DND-41 (cell line): Measurements from ENCODE around the gene SOCS2.

Source experiments
- EZH2 ChIP-seq: IDR thresholded peaks from 3 replicates; pipeline ENCODE4 v1.6.1; 2012; ENCODE audit warnings: borderline replicate concordance, low read depth, mild to moderate bottlenecking, moderate library complexity, low read length, inconsistent platforms; ENCODE audit not compliant: severe bottlenecking
- TF ChIP-seq, protein P1 (sequence below): IDR thresholded peaks from 2 replicates; pipeline ENCODE4 v1.5.1; 2012; ENCODE audit warnings: borderline replicate concordance, low read length, moderate library complexity, mild to moderate bottlenecking; ENCODE audit not compliant: poor library complexity, severe bottlenecking; ENCODE audit errors: extremely low read depth

DNA sequence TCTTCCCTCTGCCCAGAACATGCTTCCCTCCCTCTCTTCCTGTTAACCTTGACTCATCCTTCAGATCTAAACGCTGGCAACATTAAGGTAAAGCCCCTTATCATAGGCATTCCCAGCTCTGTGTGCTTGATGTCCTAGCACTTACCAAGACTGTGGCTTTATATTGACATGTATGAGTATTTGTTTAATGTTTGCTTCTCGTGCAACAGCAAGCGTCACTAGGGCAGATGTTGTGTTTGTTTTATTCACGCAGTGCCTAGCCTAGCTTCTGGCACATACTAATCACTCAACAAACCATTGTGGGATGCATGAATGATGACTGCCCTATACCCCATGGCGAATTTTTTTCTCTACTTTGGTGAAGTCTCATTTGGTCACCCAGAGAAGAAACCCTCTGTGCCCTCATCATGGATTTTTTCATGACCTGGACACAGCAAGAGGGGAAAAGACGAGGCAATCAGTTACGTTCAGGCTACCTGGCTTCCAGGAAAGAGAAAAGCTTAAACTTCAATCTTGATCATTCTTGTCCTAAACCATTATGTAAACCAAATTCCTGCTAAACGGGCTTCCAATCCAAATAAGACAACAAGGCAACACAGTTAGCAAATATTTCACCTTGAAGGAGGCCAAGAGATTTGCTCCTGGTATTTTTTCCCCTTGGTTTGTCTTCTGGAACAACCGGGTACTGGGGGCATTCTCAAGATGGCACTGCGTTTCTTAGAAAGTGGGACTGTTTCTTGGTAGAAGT is 47.9 kb upstream of the SOCS2 start:
- TF ChIP-seq, protein P1, sequence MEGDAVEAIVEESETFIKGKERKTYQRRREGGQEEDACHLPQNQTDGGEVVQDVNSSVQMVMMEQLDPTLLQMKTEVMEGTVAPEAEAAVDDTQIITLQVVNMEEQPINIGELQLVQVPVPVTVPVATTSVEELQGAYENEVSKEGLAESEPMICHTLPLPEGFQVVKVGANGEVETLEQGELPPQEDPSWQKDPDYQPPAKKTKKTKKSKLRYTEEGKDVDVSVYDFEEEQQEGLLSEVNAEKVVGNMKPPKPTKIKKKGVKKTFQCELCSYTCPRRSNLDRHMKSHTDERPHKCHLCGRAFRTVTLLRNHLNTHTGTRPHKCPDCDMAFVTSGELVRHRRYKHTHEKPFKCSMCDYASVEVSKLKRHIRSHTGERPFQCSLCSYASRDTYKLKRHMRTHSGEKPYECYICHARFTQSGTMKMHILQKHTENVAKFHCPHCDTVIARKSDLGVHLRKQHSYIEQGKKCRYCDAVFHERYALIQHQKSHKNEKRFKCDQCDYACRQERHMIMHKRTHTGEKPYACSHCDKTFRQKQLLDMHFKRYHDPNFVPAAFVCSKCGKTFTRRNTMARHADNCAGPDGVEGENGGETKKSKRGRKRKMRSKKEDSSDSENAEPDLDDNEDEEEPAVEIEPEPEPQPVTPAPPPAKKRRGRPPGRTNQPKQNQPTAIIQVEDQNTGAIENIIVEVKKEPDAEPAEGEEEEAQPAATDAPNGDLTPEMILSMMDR: no peak
- TF ChIP-seq EZH2: no peak
